ENCODE measurements around the gene FNDC3A.

FNDC3A gene

GRCh38 chr13:49245101-49245500, 269.4 kb downstream of the FNDC3A start:
- TF ChIP-seq CTCF (IDR thresholded peaks at IDR 0.05) = no peak

- no peak for TF ChIP-seq CTCF (IDR thresholded peaks at IDR 0.05)
Observed at GRCh38 chr13:49246850-49247642, 271.3 kb downstream of the FNDC3A start.

- no peak for TF ChIP-seq CTCF (IDR thresholded peaks at IDR 0.05)
Observed at GRCh38 chr13:49247643-49248621, 272.2 kb downstream of the FNDC3A start, which contains the start of gene CDADC1. CDADC1 (plus strand) TSS chr13:49247925; CDS start chr13:49248038, 113 bp downstream.

- TF ChIP-seq CTCF (IDR thresholded peaks at IDR 0.05) = peak; percentile 35; the same call in 1 of the 2 replicates
Observed at GRCh38 chr13:49248622-49249002, 272.9 kb downstream of the FNDC3A start.

- TF ChIP-seq CTCF (IDR thresholded peaks at IDR 0.05) = no peak
Observed at GRCh38 chr13:49251326-49251725, 275.6 kb downstream of the FNDC3A start.

- no peak for TF ChIP-seq CTCF (IDR thresholded peaks at IDR 0.05)
Observed at GRCh38 chr13:49253310-49253709, 277.6 kb downstream of the FNDC3A start.

- no peak for TF ChIP-seq CTCF (IDR thresholded peaks at IDR 0.05)
Observed at GRCh38 chr13:49254007-49254406, 278.3 kb downstream of the FNDC3A start.
